IPS-15b (cell line): ENCODE measurements around the gene YDJC.
"Not testable (repeated sequence)": the region's sequence is repeated elsewhere in the genome, so short reads cannot be mapped to it uniquely, and the experiment has no call there.

ENCODE experiments used
- H3K27me3 ChIP-seq: one replicate; pipeline ENCODE4 v1.6.1; 2013; ENCODE audit warnings: low read length; ENCODE audit not compliant: control insufficient read depth, insufficient read depth
- H3K36me3 ChIP-seq: one replicate; pipeline ENCODE4 v1.6.1; 2013; ENCODE audit warnings: low read length; ENCODE audit not compliant: control insufficient read depth, insufficient read depth
- H3K4me1 ChIP-seq: one replicate; pipeline ENCODE4 v1.6.1; 2013; ENCODE audit warnings: mild to moderate bottlenecking, low read length; ENCODE audit not compliant: control insufficient read depth, insufficient read depth
- H3K4me3 ChIP-seq: one replicate; pipeline ENCODE4 v1.5.1; 2013; ENCODE audit warnings: low read depth, low read length
- H3K9ac ChIP-seq: one replicate; pipeline ENCODE4 v1.6.1; 2013; ENCODE audit warnings: low read depth, mild to moderate bottlenecking, low read length
- H3K9me3 ChIP-seq: one replicate; pipeline ENCODE4 v1.6.1; 2013; ENCODE audit warnings: mild to moderate bottlenecking, low read length; ENCODE audit not compliant: control insufficient read depth, insufficient read depth

YDJC gene

GRCh38 chr22:21646608-21647590 lies 17.1 kb upstream of the YDJC start:
- H3K27me3 ChIP-seq, result no peaks in the 10 kb centered on the region
- no peak overlapping the region for H3K9ac ChIP-seq
- peaks cover 10% of the 10 kb centered on the region for H3K36me3 ChIP-seq
- H3K4me3 ChIP-seq, result no peak overlapping the region
- no peaks in the 10 kb centered on the region for H3K9me3 ChIP-seq
- H3K4me1 ChIP-seq, result peaks cover 10% of the 10 kb centered on the region

GRCh38 chr22:21645513-21645912 lies 15.7 kb upstream of the YDJC start:
- H3K4me1 ChIP-seq, result peaks cover 10% of the 10 kb centered on the region
- not testable (repeated sequence) for H3K27me3 ChIP-seq, H3K36me3 ChIP-seq, H3K9me3 ChIP-seq, H3K4me3 ChIP-seq, H3K9ac ChIP-seq

DNA sequence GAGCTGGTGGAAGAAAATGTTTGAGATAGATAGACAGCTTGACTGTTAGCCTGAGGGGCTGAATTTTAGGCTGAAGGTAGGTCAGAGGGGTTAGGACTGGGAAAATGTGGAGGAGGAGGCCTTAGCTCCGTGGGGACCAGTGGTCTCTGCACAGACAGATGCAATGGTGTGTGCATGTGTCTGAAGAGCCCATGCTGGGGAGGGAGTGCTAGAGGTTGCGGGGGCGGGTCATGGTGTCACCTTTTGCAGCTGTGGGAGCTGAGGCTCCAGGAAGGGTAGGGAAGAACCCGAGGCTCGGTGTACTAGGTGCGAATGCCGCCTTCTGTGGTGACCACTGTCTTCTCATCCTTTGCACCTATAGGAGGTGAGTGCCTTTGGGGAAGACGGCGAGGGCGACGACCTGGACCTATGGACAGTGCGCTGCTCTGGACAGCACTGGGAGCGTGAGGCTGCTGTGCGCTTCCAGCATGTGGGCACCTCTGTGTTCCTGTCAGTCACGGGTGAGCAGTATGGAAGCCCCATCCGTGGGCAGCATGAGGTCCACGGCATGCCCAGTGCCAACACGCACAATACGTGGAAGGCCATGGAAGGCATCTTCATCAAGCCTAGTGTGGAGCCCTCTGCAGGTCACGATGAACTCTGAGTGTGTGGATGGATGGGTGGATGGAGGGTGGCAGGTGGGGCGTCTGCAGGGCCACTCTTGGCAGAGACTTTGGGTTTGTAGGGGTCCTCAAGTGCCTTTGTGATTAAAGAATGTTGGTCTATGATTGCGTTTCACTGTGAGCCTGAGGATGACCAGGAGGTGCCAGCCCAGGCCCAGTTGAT lies 13.9 kb upstream of the YDJC start:
- Histone ChIP-seq H3K9me3 (no peaks in the 10 kb centered on the region), H3K4me3 (peak overlapping the region; percentile 78), H3K27me3 (peaks cover 8% of the 10 kb centered on the region), H3K36me3 (peaks cover 10% of the 10 kb centered on the region), H3K9ac (no peak overlapping the region), H3K4me1 (peaks cover 10% of the 10 kb centered on the region)

GRCh38 chr22:21642584-21643448 lies 13.0 kb upstream of the YDJC start:
- peaks cover 10% of the 10 kb centered on the region for H3K36me3 ChIP-seq
- peak overlapping the region; percentile 60 for H3K9ac ChIP-seq
- H3K27me3 ChIP-seq, result peaks cover 8% of the 10 kb centered on the region
- H3K9me3 ChIP-seq, result no peaks in the 10 kb centered on the region
- peak overlapping the region; percentile 78 for H3K4me3 ChIP-seq
- H3K4me1 ChIP-seq, result peaks cover 10% of the 10 kb centered on the region

- Histone ChIP-seq H3K4me1 (peaks cover 10% of the 10 kb centered on the region), H3K36me3 (peaks cover 10% of the 10 kb centered on the region), H3K27me3 (peaks cover 8% of the 10 kb centered on the region), H3K4me3 (peak within 1 kb of the TSS; percentile 78), H3K9ac (peak within 1 kb of the TSS; percentile 60), H3K9me3 (no peaks in the 10 kb centered on the region)
Measured at GRCh38 chr22:21641789-21642583, 12.2 kb upstream of the YDJC start, which contains the start of gene SDF2L1. SDF2L1 (plus strand) TSS chr22:21642302; CDS start chr22:21642337, 35 bp downstream.

GRCh38 chr22:21641417-21641788 lies 11.6 kb upstream of the YDJC start:
- no peaks in the 10 kb centered on the region for H3K9me3 ChIP-seq
- peaks cover 10% of the 10 kb centered on the region for H3K4me1 ChIP-seq
- H3K9ac ChIP-seq, result peak overlapping the region; percentile 6
- peaks cover 8% of the 10 kb centered on the region for H3K27me3 ChIP-seq
- peaks cover 9% of the 10 kb centered on the region for H3K36me3 ChIP-seq
- peak overlapping the region; percentile 56 for H3K4me3 ChIP-seq

DNA sequence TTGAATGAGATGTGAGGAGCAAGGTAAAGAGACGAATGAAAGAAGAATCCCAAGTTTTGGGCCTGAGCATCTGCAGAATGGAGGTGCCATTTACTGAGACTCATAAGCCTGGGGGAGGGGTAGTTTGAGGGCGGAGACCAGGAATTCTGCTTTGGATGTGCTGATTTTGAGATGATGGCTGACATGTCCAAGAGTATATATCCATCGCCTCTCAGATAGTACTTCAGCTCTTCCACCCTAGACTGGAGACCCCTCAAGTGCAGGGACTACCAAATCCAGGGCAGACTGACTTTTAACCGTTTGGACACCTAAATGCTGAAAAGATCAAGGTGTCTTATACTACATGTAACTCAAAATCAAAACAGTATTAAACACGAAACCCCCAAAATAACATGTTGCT lies 11.0 kb upstream of the YDJC start:
- peaks cover 10% of the 10 kb centered on the region for H3K4me1 ChIP-seq
- H3K27me3 ChIP-seq, result peaks cover 8% of the 10 kb centered on the region
- H3K36me3 ChIP-seq, result peaks cover 6% of the 10 kb centered on the region
- no peaks in the 10 kb centered on the region for H3K9me3 ChIP-seq
- H3K4me3 ChIP-seq, result no peak overlapping the region
- H3K9ac ChIP-seq, result no peak overlapping the region

GRCh38 chr22:21639359-21639758 lies 9.5 kb upstream of the YDJC start:
- Histone ChIP-seq H3K27me3 (peaks cover 8% of the 10 kb centered on the region), H3K4me3 (no peak overlapping the region), H3K4me1 (peaks cover 10% of the 10 kb centered on the region), H3K9ac (no peak overlapping the region), H3K36me3 (peaks cover 6% of the 10 kb centered on the region), H3K9me3 (no peaks in the 10 kb centered on the region)

DNA sequence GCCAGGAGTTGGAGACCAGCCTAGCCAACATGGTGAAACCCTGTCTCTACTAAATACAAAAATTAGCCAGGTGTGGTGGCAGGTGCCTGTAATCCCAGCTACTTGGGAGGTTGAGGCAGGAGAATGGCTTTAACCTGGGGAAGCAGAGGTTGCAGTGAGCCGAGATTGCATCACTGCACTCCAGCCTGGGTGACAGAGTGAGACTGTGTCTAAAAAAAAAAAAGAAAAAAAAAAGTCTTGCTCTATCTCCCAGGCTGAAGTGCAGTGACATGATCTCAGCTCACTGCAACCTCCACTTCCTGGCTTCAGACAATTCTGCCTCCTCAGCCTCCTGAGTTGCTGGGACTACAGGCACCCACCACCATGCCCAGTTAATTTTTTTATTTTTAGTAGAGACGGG lies 7.6 kb upstream of the YDJC start:
- H3K27me3 ChIP-seq, H3K36me3 ChIP-seq, H3K4me3 ChIP-seq, H3K4me1 ChIP-seq, H3K9me3 ChIP-seq, H3K9ac ChIP-seq: not testable (repeated sequence)

DNA sequence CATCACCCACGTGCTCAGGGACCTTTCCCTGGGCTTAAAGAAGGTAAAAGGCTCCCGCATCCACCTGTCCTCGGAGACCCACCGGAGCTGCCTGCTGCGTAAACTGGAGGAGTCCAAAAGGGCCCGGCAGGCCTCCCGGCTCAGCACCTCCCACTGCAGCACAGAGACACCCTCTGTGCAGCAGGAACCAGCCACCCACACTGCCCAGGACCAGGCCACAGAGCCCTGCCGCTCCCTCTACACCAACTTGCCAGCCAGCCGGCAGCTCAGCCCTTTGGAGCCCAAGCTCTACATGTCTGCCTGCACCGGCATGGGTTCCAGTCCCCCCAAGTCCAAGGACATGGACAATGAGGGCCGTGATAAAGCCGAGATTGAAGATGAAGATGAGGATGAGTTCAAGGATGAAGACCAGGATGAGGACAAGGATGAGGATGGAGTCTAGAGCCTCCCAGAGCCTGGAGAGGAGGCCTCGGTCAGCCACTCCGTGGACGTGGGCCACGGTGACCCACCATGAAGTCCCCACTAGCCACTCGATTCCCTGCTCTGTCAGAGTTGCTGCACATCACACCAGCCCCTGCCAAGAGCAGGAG lies 6.9 kb upstream of the YDJC start:
- no peak overlapping the region for H3K9ac ChIP-seq
- no peak overlapping the region for H3K4me3 ChIP-seq

More for the DNA sequence above, 6.9 kb upstream of the YDJC start:
- Histone ChIP-seq H3K9me3 (no peaks in the 10 kb centered on the region), H3K36me3 (no peaks in the 10 kb centered on the region), H3K27me3 (peaks cover 8% of the 10 kb centered on the region), H3K4me1 (peaks cover 7% of the 10 kb centered on the region)
